ENCODE measurements around the gene C11orf71.

C11orf71 gene

GRCh38 chr11:114400216-114400914 lies at the start of gene C11orf71, which contains the start of gene RBM7:
TSS of gene C11orf71 (minus strand) at chr11:114400511. CDS start at chr11:114400331, 180 bp downstream.
TSS of gene RBM7 (plus strand) at chr11:114400666. CDS start at chr11:114400672, 6 bp downstream.
- FAIRE-seq (peak; percentile 99), DNase-seq (ENCODE audit: low spot score) (peak; percentile 99)

- no peak for DNase-seq (ENCODE audit: low spot score)
- FAIRE-seq = no peak
These were observed 49.5 kb upstream of the C11orf71 start for GRCh38 chr11:114449845-114450244.

GRCh38 chr11:114448749-114449482 lies 48.6 kb upstream of the C11orf71 start:
- FAIRE-seq = peak; percentile 52
- DNase-seq (ENCODE audit: low spot score) = no peak

GRCh38 chr11:114447892-114448291 lies 47.6 kb upstream of the C11orf71 start:
- DNase-seq (ENCODE audit: low spot score) (no peak), FAIRE-seq (no peak)

GRCh38 chr11:114447444-114447843 lies 47.1 kb upstream of the C11orf71 start:
- DNase-seq (ENCODE audit: low spot score) (no peak), FAIRE-seq (no peak)

- no peak for FAIRE-seq
These were observed 42.2 kb upstream of the C11orf71 start for GRCh38 chr11:114442536-114442935.

GRCh38 chr11:114441921-114442320 lies 41.6 kb upstream of the C11orf71 start:
- no peak for FAIRE-seq
- DNase-seq (ENCODE audit: low spot score) = no peak

More at GRCh38 chr11:114442536-114442935, 42.2 kb upstream of the C11orf71 start:
- DNase-seq (ENCODE audit: low spot score) = no peak

- DNase-seq (ENCODE audit: low spot score) = no peak
- peak; percentile 42 for FAIRE-seq
These were observed 40.9 kb upstream of the C11orf71 start for GRCh38 chr11:114440971-114441763.

GRCh38 chr11:114440121-114440860 lies 40.0 kb upstream of the C11orf71 start:
- no peak for DNase-seq (ENCODE audit: low spot score)
- FAIRE-seq = no peak

- peak; percentile 99 for DNase-seq (ENCODE audit: low spot score)
- peak; percentile 98 for FAIRE-seq
These were observed 39.2 kb upstream of the C11orf71 start, which contains the start of gene REXO2 for GRCh38 chr11:114439229-114440120. TSS of gene REXO2 (plus strand) at chr11:114439467. CDS start at chr11:114439529, 62 bp downstream.

GRCh38 chr11:114438303-114438702 lies 38.0 kb upstream of the C11orf71 start:
- DNase-seq (ENCODE audit: low spot score) (no peak), FAIRE-seq (no peak)

- FAIRE-seq (no peak), DNase-seq (ENCODE audit: low spot score) (no peak)
These were observed 33.1 kb upstream of the C11orf71 start for GRCh38 chr11:114433376-114433775.

GRCh38 chr11:114432893-114433292 lies 32.6 kb upstream of the C11orf71 start:
- no peak for DNase-seq (ENCODE audit: low spot score)
- no peak for FAIRE-seq

GRCh38 chr11:114430290-114430689 lies 30.0 kb upstream of the C11orf71 start:
- no peak for DNase-seq (ENCODE audit: low spot score)
- no peak for FAIRE-seq

GRCh38 chr11:114426280-114426679 lies 26.0 kb upstream of the C11orf71 start:
- FAIRE-seq = no peak
- DNase-seq (ENCODE audit: low spot score) = no peak

GRCh38 chr11:114416441-114416961 lies 16.2 kb upstream of the C11orf71 start:
- no peak for DNase-seq (ENCODE audit: low spot score)

GRCh38 chr11:114413958-114414357 lies 13.6 kb upstream of the C11orf71 start:
- no peak for FAIRE-seq

More at GRCh38 chr11:114416441-114416961, 16.2 kb upstream of the C11orf71 start:
- peak; percentile 48 for FAIRE-seq

GRCh38 chr11:114412946-114413345 lies 12.6 kb upstream of the C11orf71 start:
- FAIRE-seq (no peak), DNase-seq (ENCODE audit: low spot score) (no peak)

More at GRCh38 chr11:114413958-114414357, 13.6 kb upstream of the C11orf71 start:
- DNase-seq (ENCODE audit: low spot score) = no peak

GRCh38 chr11:114401311-114401710 lies 1.0 kb upstream of the C11orf71 start:
- FAIRE-seq (no peak), DNase-seq (ENCODE audit: low spot score) (no peak)

- DNase-seq (ENCODE audit: low spot score) (no peak), FAIRE-seq (no peak)
These were observed 558 bp upstream of the C11orf71 start for GRCh38 chr11:114400915-114401223.

All from urothelium cell line (cell line).